ENCODE data around the gene EPHA10.

- no peak for TF ChIP-seq CTCF (IDR thresholded peaks at IDR 0.05 in 4 of 5, conservative IDR thresholded peaks at IDR 0.05 in 1 of 5)
- TF ChIP-seq POLR2A (IDR thresholded peaks at IDR 0.05) = no peak
Observed at GRCh38 chr1:37703061-37703460, 61.9 kb downstream of the EPHA10 start.
